T-helper 9 cell (primary cell): ENCODE measurements around the gene DNAAF1.
A peak's percentile ranks its signal among the peaks of the same experiment; 100 is the strongest.
"Not testable (repeated sequence)": the region's sequence is repeated elsewhere in the genome, so short reads cannot be mapped to it uniquely, and the experiment has no call there.

Source experiments
- DNase-seq: peaks from one replicate; pipeline ENCODE4 v3.0.0-alpha.2; 2020
- total RNA-seq, 2 donors: gene quantifications; one replicate each; lab custom pipeline; 2026; lab: John Stamatoyannopoulos, UW

Gene DNAAF1
- 0 reads per million in 2 donors for total RNA-seq

GRCh38 chr16:84144859-84145639, at the start of gene DNAAF1, which contains the start of gene HSDL1:
DNAAF1 (plus strand) TSS chr16:84145308; CDS start chr16:84145441, 133 bp downstream.
HSDL1 (minus strand) TSS chr16:84145177; CDS start chr16:84131321, 13,856 bp downstream.
- DNase-seq, result peak; percentile 96

- no peak for DNase-seq
Measured at GRCh38 chr16:84095466-84095865, 49.6 kb upstream of the DNAAF1 start.

DNA sequence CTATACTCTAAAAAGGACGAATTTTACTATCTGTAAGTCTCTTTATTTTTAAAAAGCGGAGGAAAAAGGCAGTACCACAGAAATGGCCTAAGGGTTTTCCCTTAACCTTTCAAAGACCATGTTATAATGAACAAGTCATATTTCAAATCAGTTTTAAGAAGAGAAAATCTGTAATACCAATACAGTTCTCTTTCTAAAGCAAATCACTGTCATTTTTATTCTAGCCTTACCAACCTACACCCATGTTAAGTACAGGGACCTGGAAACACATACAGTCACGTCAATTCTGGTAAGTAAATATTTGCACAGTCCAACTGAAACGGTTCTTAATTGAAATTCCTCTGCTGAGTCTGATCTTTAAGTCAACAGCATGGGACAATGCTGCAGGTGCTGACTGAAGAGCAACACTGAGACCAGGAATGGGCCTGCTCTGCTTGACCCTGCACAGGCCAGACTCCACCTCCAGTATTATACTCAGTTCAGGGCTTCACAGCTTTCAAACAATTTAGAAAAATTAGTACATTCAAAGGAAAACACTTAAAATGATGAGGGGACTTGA, 48.6 kb upstream of the DNAAF1 start:
- DNase-seq, result no peak

GRCh38 chr16:84098939-84099338, 46.2 kb upstream of the DNAAF1 start:
- no peak for DNase-seq

DNA sequence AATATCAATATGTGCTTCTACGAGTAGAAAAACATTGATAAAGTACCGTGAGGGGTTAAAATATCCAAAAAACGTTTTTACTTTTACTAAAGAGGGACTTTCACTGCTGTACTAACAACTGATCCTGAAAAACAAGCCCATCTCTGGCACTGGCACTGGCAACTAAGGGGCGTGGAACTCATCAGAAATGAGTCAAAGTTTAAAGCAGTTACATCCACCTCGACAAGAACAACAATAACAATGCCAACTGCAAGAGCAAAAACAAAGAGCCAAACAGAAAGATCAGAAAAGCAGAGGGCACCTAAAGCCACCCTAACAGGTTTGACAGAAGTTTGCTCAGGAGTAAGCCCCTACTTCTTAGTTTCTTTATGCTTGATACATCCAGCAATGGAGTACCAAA, 41.4 kb upstream of the DNAAF1 start:
- DNase-seq, result no peak

GRCh38 chr16:84104231-84104630, 40.9 kb upstream of the DNAAF1 start:
- no peak for DNase-seq

GRCh38 chr16:84105301-84105815, 39.8 kb upstream of the DNAAF1 start:
- DNase-seq, result no peak

- no peak for DNase-seq
Measured at GRCh38 chr16:84105948-84106740, 39.0 kb upstream of the DNAAF1 start.

DNA sequence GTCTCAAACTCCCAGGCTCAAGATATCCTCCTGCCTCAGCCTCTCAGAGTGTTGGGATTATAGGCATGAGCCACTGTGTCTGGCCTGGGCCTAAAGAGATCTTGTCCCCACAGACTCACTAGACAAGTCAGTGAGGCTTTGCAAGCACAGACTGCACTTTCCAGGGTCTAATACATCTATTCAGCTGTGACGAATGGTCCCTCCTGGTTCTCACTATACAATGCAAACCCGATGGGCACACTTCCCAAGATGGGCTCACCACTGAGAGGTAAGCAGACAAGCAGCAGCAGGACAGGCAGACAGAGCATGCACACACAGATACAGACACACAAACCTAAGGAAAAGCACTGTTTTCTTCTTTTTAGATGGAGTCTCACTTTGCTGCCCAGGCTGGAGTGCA, 37.2 kb upstream of the DNAAF1 start:
- DNase-seq, result no peak

GRCh38 chr16:84109598-84110335, 35.3 kb upstream of the DNAAF1 start:
- no peak for DNase-seq

- no peak for DNase-seq
Measured at GRCh38 chr16:84110527-84110926, 34.6 kb upstream of the DNAAF1 start.

DNA sequence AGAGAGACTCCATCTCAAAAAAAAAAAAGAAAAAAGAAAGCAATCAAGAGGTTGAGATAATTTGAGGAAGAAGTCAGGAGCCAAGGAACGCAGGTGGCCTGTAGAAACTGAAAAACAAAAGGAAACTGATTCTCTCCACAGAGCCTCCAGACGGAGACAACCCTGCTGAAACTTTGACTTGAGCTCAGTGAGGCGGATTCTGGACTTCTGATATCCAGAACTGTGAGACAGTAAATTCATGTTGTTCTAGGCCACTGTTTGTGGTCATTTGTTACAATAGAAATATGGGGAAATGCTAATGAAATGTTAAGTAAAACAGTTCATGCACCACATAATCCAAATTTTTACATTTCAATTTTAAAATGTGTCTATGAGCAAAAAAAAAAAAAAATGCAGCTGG, 33.6 kb upstream of the DNAAF1 start:
- DNase-seq, result no peak

DNA sequence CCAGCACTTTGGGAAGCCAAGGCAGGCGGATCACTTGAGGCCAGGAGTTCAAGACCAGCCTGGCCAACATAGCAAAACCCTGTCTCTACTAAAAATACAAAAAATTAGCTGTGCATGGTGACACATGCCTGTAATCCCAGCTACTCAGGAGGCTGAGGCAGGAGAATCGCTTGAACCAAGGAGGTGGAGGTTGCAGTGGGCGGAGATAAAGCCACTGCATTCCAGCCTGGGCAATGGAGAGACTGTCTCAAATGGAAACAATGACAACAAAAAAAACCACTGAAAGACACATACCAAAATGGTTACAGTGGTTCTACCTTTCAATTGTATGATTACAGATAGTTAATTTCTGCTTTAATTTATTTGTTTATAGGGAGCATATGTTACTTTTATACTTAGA, 33.2 kb upstream of the DNAAF1 start:
- not testable (repeated sequence) for DNase-seq

GRCh38 chr16:84115919-84116719, 29.0 kb upstream of the DNAAF1 start:
- peak; percentile 50 for DNase-seq

DNA sequence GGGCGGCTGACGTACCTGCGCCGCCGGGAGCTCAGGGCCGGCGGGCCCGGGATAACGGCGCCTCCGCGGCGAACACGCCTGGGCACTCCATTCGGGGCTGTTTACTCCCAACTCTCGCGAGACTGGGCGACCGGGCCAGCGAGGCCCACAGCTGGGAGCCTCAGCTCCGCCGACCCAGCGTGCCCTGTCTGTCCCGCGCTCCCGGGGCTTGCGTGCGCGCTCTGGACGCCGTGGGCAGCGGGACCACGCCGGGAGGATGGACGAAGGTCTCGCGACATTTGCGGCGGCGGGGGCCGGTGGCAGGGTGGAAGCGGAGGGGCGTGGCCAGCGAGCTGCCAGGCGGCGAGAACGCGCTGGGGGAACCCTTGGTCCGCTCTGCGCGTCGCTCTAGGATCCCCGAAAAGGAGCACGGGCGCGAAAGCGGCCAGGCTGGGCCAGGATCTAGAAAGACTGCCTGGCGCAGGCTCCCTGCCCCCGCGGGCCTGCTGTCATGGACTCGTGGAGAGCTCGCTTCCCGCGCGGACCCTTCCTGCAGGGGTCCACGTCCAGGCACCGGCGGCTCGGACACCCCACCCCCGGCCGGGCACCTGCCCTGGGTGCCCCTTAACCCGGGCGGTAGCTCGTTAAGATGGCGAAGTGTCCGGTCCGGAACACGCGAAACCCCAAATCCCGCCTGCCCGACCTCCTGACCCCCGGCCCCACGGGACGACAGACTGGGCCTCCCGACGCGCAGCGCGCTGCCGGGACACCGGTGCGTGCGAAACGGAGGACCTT, 28.2 kb upstream of the DNAAF1 start, which contains the start of gene MBTPS1:
TSS of gene MBTPS1 (minus strand) at position 223 of the 774 bp plus-strand sequence. CDS start 15,159 bp downstream, outside the sequence.
- peak; percentile 97 for DNase-seq

DNA sequence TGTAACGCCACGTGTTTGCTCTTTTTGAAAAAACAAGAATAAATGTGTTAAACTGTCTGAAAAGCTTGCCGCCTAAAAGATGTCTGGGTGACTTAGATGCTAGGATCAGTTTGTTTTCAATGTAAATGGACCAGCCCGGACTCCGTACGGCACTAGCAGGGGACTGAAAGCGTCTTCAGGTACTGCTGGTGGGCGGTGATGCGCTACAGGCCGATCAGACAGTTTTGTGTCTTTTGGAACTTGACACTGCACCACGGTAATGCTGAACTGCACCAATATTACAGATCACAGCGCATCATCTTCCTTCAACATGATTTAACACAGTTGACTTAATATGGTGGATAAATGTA, 27.6 kb upstream of the DNAAF1 start:
- no peak for DNase-seq

- not testable (repeated sequence) for DNase-seq
Measured at GRCh38 chr16:84118315-84118714, 26.8 kb upstream of the DNAAF1 start.

- no peak for DNase-seq
Measured at GRCh38 chr16:84119368-84119767, 25.7 kb upstream of the DNAAF1 start.

GRCh38 chr16:84120023-84120422, 25.1 kb upstream of the DNAAF1 start:
- no peak for DNase-seq

GRCh38 chr16:84121007-84121406, 24.1 kb upstream of the DNAAF1 start:
- DNase-seq, result no peak
